B cell (primary cell): Measurements from ENCODE around the gene MMP21.

ENCODE experiments used
- CTCF ChIP-seq: fragments of 200-600 bp; IDR thresholded peaks from one replicate; pipeline ENCODE4 v1.8.0; 2022; ENCODE audit warnings: antibody characterized with exemption, mild to moderate bottlenecking
- EZH2 ChIP-seq: IDR thresholded peaks from 2 replicates; pipeline ENCODE4 v1.6.1; 2012; ENCODE audit warnings: borderline replicate concordance, low read depth, mild to moderate bottlenecking, moderate library complexity, low read length; ENCODE audit not compliant: insufficient read depth, poor library complexity, severe bottlenecking

GRCh38 chr10:125744909-125745308, 30.7 kb downstream of the MMP21 start:
- no peak for TF ChIP-seq CTCF
- TF ChIP-seq EZH2 = no peak
